Activated effector memory CD4-positive, alpha-beta T cell treated with Interleukin-2 at 50 U/mL for 16 hours (primary cell): Measurements from ENCODE around the gene GALNT14.

Source experiments
- DNase-seq: peaks from one replicate; pipeline ENCODE4 v3.0.0-alpha.2; 2020

GALNT14 gene

GRCh38 chr2:31003749-31004148 lies 134.5 kb downstream of the GALNT14 start:
- DNase-seq, result no peak

GRCh38 chr2:31002537-31003150 lies 135.6 kb downstream of the GALNT14 start:
- DNase-seq, result no peak

- DNase-seq, result no peak
Observed at GRCh38 chr2:31000970-31001369, 137.3 kb downstream of the GALNT14 start.

GRCh38 chr2:30998672-30999071 lies 139.6 kb downstream of the GALNT14 start:
- DNase-seq, result no peak

- no peak for DNase-seq
Observed at GRCh38 chr2:30997979-30998378, 140.3 kb downstream of the GALNT14 start.

GRCh38 chr2:30994227-30995056 lies 143.8 kb downstream of the GALNT14 start:
- DNase-seq, result no peak

GRCh38 chr2:30992781-30993180 lies 145.5 kb downstream of the GALNT14 start:
- DNase-seq, result no peak

- no peak for DNase-seq
Observed at GRCh38 chr2:30990671-30991070, 147.6 kb downstream of the GALNT14 start.

- no peak for DNase-seq
Observed at GRCh38 chr2:30990176-30990575, 148.1 kb downstream of the GALNT14 start.

- no peak for DNase-seq
Observed at GRCh38 chr2:30989746-30990145, 148.5 kb downstream of the GALNT14 start.

- DNase-seq, result no peak
Observed at GRCh38 chr2:30987566-30987965, 150.7 kb downstream of the GALNT14 start.

GRCh38 chr2:30986231-30986580 lies 152.0 kb downstream of the GALNT14 start:
- DNase-seq, result no peak

- DNase-seq, result no peak
Observed at GRCh38 chr2:30985493-30986230, 152.6 kb downstream of the GALNT14 start.

GRCh38 chr2:30984148-30984547 lies 154.1 kb downstream of the GALNT14 start:
- no peak for DNase-seq

GRCh38 chr2:30981510-30981909 lies 156.7 kb downstream of the GALNT14 start:
- DNase-seq, result no peak

- no peak for DNase-seq
Observed at GRCh38 chr2:30981096-30981495, 157.1 kb downstream of the GALNT14 start.

GRCh38 chr2:30979822-30980245 lies 158.4 kb downstream of the GALNT14 start:
- no peak for DNase-seq

- no peak for DNase-seq
Observed at GRCh38 chr2:30978854-30979253, 159.4 kb downstream of the GALNT14 start.

GRCh38 chr2:30978044-30978443 lies 160.2 kb downstream of the GALNT14 start:
- DNase-seq, result no peak

GRCh38 chr2:30975156-30975555 lies 163.1 kb downstream of the GALNT14 start:
- DNase-seq, result no peak

GRCh38 chr2:30974554-30974953 lies 163.7 kb downstream of the GALNT14 start:
- DNase-seq, result no peak

GRCh38 chr2:30974092-30974491 lies 164.1 kb downstream of the GALNT14 start:
- no peak for DNase-seq

GRCh38 chr2:30971231-30972025 lies 166.8 kb downstream of the GALNT14 start:
- no peak for DNase-seq
